Measurements from ENCODE around the gene CASQ2.
A peak's percentile ranks its signal among the peaks of the same experiment; 100 is the strongest.

The CASQ2 gene

DNA sequence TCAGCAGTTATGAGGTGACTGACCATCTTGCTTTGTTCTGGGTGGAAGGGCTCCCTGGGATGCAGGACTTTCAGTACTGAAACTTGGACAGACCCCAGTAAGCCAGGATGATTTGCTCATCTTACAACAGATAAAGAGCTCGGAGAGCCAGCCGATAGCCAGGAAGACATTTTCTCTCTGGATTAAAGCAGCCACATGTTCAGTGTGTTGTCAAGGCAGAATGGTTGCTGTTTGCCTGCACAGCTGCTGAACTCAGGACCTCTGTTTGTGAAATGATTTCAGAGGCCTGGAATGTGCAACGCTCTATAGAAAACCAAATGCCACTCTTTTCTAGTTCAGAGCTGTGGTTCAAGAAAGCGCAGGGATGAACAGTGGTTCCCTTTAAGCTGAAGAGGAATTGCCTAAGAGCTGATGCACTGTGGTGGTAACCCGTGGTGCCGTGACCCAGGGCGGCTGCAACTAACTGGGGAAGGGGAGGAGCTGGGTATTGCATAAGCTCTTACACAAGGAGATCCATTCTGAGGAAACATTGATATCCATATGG, 40.7 kb downstream of the CASQ2 start:
- peak; percentile 31 for DNase-seq

DNA sequence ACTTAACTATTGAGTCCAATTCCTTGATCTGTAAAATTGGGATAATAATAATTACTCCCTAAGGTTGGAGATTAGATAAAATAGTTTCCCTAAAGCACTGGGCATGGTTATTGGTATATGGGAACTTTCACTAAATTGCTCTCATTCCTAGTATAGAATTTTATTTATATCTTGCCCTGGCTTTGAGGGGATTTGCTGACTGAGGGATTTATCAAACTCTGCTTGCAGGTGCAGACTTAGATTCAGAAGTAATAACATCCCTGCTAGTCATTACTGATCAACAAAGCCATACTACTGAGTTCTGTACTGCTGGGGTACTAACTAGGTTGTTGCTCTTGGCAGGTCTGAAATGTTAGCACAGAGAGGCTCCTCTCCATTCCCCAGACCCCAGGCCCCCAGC, 41.9 kb downstream of the CASQ2 start:
- no peak for DNase-seq

DNA sequence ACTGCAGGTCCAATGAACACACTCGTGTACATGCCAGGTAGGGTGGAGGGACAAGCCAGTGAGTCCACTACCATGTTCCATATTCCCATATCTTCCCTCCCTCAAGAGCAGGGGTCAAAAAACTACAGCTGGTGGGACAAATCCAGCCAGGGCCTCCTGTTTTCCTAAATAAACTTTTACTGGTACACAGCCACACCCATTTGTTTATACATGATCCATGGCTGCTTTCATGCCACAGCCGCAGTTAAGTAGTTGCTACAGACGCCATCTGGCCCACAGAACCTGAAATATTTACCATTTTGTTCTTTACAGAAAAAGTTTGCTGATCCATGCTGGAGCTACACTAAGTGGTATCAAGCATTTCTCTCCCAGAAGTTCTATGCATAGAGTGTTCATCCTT, 42.4 kb downstream of the CASQ2 start:
- no peak for DNase-seq

DNA sequence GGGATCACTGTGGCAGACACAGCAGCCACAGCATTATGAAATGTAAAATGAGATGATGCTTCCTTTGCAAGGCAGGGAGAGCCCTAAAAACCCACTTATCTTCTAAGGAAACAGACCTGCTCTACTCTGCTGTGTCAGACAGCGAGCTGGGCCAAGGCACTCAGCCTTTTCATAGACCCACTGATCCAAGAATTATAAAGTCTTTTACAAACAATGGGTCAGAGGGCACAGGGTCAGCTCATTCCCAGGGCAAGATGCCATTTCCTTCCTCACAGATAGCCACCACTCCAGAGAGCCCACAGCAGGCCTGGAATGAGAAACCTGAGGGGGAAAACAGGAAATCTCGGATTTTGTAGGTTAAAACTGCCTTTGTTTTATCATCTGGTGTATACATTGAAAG, 42.9 kb downstream of the CASQ2 start:
- no peak for DNase-seq

DNA sequence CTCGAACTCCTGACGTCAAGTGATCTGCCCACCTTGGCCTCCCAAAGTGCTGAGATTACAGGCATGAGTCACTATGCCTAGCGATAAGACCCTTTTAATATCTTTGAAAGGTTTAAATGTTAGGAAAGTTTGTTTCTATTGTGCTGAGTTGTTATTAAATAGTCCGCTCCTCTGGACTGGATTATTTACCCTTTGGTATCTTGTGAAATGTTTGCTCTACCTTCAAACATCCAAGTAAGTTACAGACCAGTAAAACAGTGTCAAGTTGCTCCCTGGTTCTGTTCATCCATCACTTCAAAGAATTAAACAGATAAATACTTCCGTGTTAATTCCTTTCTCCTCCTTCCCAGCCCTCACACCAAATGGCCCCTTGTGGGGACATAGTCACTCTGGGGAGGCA, 44.8 kb downstream of the CASQ2 start:
- DNase-seq, result no peak

DNA sequence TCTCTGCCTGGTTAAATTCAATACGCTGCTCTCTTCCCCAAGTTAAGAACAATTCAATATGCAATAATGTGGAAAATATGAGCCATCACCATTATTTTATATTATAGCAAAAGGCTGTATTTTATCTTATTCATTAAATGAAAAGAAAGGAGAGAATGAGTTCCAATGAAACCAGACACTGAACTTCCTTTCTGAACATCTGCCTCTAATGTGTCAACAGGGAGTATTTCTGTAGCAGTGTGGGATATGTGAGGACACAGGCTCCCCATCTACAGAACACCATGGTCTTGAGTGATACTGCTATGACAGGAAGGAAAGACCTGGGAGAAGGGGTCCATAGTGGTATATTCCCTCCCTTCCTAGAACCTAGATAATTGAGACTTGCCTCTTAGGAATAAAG, 46.3 kb downstream of the CASQ2 start:
- no peak for DNase-seq

DNA sequence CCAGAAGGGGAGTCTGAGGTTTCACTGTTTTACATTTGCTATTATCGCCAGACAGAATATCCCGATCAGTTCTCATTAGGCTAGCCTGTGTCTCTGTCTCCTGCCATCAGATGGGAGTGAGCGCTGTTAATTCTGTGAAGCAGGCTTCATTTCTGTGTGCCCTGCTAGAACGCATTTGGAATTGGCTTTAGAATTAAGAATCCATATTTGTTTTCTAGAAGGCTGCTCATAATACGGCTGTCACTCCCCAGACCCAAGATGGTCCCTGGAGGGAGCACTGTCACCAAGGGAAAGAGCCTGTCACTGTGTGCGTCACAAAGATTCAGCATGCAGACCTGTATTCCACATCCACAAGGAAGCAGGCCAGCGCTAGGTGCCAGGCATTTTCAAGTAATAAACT, 49.2 kb downstream of the CASQ2 start:
- no peak for DNase-seq

DNA sequence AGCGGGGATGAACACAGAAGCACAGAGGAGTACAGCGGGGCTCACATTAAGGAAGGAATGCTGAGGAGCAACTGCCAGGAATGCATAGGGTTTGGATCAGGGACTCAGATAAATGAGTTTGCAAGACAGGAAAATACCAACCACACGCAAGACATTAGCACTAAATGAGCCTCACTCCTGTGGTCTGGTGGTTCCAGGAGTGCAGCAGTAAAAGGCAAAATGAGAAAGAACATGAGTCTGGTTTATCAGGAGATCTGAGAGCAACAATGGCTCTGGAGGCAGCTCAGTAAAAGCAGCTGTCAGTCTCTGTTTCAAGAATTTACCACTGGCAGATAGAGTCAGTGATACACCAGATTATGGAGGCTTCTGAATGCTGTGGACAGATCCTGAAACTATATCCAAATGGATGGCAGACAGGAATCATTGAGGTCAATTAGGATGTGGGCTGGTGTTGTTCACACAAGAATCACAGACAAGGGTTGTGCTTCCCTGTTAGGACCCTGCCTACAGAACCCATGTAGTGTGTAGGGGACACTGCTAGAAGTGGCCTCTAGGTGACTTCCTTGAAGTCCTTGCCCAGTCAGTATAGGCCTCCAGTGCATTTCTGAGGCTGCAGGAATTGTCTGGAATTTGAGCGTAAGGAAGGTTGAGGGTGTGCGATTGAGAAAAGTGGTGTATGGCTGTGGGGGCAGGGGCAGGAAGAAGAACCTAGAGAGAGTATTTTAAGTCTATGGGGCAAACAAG, 50.3 kb downstream of the CASQ2 start:
- DNase-seq, result no peak

DNA sequence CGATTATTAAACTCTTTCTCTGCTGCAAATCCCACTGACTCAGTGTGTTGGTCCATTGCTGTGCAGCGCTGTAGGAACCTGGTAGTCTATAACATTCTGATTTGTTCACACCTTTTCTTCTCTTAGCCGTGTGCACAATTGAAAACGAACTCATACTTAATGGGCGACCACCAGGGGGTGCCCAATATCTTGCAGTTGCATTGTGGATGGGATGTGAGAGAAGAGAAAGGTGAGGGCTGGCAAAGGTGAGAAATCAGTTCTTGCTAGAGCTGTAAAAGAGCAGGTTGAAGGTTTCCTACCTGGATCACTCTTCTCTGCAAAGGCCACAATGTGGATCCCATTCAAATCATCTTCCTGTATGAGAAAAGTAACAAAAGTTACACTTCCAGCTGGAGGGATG, 51.0 kb downstream of the CASQ2 start:
- DNase-seq, result no peak

DNA sequence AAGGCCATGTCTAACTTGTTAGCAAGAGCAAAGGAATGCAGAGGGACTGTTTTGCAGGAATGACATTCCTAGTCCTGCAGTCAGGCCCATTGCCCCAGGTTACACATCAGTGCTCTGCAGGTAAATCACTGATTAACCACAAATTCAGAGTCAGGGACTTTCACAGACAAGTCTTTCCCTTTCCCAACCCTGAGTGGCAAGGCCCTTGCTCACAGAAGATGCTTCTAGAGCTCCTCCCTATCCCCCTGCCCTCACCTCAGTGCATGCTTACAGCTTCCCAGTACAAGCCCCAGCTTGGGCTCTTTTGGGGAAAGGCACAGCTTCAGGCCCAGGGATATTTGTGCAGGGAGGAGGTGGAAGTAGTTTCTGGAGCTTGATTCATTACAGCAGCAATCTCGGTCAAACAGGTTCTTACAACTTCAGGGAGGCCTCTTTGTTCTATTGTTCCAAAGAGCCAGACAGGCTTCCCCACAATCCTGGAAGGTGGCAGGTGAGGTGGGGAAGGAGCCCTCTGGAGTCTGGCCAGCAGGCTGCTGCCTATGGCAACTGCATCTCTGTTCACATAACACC, 53.9 kb downstream of the CASQ2 start:
- DNase-seq, result no peak

DNA sequence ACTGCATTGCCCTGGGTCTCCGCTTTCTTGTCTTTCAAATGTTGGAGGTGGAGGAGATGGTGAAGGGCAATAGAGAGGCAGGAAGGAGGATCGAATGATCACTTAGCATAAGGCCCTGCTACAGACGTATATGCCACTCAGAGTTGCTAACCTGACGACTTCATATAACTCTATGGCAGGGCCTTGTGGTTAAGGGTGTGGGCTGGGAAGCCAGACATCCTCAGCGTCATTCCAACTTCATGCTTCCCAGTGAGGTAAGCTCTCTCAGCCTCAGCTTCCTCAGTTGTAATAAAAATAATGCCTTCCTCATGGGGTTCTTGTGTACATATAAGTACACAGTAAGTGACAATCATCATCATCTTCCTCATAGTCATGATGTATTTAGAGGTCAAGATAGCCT, 54.6 kb downstream of the CASQ2 start:
- no peak for DNase-seq

DNA sequence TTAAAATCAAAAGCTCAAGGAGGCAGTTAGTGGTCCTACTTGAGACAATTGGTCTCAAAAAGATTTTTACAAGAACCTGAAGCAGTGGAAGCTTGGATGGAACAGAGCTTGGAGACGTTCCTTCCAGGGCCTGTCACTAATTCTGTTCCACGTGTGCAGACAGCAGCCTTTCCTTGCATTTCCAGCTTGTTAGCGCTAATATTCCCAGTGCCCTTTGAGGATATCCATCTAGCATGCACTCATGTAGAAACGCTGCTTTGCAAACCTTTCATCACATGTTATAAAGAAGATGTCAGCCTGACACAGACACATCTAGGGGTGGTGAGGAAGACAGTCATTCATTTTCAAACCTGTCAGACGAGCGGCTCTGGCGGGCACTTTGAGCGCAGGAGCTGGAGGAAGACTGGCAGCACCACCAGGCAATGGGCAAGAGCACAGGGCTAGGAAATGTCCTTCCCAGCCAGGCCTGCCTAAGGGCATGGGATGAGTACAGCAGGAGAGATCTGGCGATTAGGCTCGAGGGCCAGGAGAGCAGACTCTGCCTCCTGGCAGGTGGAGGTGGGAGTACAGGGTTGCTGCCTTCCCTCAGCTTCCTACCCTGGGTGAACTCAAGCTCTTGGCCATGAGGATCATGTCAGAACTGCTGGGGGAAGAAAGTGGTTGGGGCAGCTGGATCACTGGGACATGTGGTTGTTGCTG, 55.5 kb downstream of the CASQ2 start:
- DNase-seq, result no peak

DNA sequence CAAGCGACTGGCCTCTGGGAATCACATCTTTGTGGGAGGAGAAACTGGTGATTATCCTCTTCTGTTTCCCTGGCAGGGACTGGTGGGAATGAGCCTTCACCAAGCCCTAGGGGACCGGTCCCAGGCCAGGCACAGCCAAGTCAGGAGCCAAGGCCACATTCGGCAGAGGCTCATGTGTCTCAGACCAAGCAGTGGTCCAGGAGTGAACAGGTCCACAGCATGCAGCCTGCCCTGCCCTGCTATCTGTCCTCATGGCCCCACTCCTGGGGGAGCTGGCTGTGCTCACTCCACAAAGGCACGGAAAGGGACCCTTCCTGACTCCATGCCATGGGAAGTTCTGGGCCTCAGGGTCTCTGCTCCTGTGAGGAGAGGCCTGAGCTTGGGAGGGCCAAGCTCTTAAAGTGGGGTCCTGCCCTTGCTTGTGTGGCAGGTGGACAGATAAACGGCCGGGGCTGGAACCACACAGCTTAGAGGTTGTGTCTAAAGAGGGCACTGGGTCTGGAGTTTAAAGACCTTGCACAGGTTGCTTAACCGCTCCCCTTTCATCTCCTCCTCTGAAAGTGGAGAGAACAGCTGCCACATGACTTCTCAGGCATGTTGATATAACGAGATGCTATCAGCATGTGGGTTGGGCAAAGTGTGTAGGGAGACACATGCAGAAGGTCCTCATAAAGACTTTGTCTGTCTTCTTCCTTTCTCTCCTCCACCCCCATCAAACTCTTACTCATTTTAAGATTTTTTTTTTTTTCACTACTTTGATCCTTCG, 57.5 kb downstream of the CASQ2 start:
- DNase-seq, result no peak

DNA sequence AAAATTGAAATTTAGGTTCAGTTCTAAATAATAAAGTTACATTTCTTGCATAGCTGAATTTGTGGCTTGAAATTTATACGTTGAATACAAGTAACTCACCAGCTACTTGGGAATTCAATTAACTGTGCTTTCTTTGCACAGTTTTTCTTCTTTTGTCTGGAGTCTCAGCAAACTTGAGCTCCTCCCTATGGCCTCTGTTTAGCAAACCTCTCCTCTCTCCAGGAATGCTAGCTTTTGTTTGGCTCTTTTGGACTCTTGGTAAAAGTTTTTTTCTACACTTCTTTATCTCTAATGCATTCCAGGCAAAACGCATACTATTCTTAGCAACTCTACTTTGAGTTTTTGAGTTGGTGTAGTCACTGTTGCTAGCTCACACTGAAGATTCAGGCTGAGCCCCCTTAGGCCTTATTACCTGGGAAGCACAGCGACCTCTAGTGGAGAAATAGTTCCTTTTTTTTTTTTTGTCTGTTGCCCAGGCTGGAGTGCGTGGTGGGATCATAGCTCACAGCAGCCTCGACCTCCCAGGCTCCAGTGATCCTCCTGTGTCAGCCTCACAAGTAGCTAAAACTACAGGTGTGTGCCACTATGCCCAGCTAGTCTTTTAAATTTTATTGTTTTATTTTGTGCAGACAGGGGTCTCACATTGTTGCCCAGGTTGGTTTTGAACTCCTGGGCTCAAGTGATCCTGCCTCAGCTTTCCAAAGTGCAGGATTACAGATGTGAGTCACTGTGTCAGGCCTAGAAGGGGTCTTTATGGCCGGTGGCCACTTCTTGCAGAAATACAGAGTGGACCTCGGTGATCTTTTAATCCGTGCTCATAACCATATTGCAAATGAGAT, 61.7 kb downstream of the CASQ2 start:
- no peak for DNase-seq

DNA sequence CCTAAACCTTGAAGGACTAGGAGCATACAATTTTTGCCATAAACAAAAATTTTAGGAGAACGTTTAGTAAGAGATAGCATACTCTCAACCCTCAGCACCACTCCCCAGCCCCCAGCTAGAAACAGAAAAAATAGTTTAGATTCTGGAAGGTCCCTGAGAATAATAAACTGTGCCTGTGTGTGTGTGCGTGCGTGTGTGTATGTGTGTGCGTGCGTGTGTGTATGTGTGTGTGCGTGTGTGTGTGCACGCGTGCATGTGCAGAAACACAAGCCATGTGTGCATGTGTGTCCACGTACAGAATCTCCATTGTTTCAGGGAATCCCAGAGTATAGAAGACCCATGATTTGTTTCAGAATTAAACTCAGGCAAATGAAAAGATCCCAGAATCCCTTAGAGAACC, 62.6 kb downstream of the CASQ2 start:
- no peak for DNase-seq

DNA sequence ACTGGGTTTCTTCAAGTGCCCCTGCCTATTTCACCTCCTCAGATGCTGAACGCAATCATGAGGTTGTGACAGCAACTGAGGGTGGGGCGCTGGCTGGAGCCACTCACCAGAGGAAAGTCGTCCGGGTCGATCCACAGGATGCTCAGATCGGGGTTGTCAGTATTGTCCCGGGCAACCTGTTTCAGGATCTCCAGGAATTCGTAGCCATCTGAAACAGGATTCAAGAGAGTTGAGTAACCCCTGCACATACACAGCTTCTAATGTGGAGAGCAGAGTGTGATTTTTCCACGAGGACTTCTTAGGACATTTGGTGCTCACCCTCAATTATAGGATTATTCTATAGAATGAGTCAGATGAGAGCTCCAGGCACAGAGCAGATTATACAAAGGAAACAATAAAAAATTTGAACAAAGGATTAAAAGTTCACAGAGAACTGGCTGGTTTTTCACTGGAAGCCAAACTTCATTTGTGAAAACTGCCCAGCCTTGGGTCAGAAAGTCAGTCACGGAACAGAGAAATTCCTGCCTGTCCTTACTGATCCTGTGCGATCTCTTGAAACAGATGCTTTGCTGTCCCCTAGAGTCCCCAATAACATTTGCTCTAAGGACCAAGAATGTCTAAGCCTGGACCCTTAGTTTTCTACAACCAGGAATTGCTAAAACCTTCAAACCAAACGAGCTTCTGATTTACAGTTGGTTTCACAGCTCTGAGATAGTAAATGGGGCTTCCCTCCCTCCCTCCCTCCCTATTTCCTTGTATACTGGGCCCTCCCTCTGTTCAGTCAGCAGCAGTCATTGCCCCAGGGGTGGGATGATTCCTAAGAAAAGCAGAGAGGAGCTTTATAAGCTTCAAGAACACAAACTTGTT, 63.2 kb downstream of the CASQ2 start:
- DNase-seq, result no peak

DNA sequence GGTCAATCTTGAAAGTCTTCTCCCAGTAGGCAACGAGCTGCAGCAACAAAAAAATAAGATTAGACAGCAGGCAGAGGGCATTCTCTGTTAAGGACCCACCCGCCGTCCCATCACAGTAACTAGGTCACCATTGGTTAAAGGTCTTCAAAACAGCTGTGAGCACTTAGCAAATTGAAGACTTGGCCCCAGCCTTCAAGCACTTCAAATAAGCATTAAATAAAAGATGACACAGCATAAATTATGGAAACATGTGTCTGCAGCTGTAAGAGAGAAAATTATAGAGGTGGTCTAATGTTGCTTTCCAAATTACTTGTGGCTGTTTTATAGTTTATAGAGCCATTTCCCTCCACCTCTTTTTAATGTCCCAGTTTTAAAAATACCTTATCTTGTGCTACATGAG, 65.6 kb downstream of the CASQ2 start:
- no peak for DNase-seq

DNA sequence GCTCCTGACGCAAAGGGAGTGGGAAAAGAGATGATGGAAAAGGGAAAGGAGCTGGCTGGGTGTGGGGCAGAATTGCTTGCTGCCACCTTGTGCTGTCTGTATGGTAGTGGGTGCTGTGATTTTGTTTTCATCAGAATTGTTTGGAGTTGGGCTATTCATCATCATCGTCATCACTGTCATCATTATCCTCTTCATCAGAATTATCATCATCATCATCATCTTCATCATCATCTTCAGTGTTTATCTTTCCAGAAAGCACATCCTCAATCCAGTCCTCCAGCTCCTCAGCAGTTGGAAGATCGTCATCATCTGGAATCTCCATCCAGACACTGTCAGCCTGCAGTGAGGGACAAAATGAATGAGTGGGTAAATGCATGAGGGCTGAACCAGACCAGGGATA, 67.4 kb downstream of the CASQ2 start:
- no peak for DNase-seq

DNA sequence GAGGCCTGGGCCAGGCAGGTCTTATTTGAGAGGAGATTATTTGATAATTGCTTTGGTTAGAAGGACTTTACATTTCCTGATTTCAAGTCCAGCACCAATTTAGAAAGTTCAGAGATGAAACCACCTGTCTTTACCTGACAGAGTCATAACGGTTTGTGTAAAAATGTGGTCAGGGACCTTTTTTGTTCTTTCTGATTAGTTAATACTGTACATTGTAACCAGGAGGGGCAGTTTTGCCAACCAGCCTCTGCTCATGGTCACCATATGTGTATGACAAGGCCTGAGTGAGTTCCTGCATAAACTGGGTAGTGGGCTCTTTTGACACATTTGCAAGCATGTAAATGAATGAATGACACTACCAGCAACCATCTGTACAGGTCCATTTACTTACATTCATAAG, 70.9 kb downstream of the CASQ2 start:
- no peak for DNase-seq

DNA sequence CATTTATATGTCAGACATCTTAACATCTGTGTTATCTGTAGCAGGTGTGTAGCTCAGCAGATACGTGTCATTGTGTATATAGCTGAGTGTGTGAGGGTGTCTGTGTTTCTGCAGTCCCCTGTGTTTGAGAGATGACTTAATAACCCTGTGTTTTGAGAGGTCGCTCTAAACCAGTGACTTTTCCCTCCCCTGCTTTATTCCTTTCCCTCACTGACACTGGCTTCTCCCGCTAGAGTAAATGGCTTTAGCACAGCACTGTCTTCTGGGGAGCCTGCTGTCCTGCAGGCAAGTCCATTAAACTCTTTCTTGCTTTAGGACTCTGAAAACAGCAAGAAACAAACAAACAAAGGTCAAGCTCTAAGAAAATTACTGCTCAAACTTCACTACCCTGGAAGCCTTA, 73.7 kb downstream of the CASQ2 start:
- no peak for DNase-seq

DNA sequence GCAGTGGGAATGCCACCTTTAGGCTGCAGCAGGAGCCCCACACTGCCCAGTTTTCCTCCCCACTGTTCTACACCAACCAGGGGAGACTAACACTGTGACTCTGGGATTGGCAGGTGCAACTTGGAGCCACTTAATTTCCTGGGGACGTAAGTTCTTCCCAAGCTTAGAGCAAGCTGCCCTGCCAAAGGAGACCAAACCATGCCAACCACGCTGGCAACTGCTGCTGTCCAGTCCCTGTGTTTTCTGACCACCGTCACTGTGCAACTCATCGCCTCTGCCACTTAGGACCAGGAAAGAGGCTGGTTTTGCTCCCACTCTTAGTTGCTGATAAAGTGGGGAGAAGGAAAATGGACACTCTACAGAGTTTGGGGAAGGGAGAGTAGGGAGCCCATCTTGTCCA, 76.3 kb downstream of the CASQ2 start:
- no peak for DNase-seq

DNA sequence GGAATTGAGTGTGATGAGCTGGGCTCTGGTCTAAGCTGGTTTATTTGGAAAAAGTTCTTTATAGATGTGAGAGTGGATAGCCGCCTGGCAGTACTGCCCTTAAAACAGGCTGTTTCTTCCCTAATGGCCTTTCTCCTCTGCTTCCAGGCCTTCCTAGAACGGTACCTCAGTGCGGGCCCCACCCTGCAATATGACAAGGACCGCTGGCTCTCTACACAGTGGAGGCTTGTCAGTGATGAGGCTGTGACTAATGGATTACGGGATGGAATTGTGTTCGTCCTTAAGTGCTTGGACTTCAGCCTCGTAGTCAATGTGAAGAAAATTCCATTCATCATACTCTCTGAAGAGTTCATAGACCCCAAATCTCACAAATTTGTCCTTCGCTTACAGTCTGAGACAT, 77.5 kb downstream of the CASQ2 start:
- no peak for DNase-seq

Data from GF-D8 (cell line).